ENCODE results near the gene SART3.

DNA sequence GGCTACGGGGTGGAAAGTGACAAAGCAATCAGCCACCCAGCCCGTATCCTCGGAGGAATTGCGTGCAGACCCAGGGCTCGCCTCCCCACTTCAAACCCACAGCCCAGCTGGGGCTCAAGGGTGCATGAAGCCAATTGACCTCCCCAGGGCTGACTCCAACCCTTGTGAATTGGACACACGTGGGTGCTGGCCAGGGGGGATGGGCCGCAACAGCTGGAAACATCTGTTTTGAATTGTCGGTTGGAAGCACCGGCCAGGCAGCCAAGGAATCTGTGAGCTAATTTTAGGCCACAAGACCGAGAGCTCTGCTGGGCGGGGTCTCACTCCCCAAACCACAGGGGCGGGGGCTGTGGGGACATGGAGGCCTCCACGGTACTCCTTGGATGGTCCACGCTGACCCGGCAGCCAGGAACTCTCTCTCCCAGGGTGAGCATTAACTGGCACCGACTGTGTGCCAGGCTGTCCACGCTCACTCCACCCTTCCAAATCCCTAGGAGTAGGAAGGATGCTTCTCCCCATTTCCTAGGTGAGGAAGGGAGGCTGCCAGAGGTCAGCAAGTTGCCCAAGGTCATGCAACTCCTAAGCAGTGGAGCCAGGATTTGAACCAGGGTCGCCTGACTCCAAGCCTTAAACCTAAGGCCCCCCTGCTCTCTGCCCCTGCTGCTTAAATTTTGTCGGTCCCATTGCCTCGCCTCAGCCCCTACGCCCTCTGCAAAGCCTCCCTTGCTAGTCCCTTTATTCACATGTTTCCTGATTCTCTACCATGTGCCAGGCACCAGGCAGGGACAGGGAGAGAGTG is 48.8 kb upstream of the SART3 start:
- TF ChIP-seq, protein P1, sequence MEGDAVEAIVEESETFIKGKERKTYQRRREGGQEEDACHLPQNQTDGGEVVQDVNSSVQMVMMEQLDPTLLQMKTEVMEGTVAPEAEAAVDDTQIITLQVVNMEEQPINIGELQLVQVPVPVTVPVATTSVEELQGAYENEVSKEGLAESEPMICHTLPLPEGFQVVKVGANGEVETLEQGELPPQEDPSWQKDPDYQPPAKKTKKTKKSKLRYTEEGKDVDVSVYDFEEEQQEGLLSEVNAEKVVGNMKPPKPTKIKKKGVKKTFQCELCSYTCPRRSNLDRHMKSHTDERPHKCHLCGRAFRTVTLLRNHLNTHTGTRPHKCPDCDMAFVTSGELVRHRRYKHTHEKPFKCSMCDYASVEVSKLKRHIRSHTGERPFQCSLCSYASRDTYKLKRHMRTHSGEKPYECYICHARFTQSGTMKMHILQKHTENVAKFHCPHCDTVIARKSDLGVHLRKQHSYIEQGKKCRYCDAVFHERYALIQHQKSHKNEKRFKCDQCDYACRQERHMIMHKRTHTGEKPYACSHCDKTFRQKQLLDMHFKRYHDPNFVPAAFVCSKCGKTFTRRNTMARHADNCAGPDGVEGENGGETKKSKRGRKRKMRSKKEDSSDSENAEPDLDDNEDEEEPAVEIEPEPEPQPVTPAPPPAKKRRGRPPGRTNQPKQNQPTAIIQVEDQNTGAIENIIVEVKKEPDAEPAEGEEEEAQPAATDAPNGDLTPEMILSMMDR (IDR thresholded peaks at IDR 0.05) = no peak
- TF ChIP-seq EZH2 (IDR thresholded peaks at IDR 0.05) (no peak), EZH2phosphoT487 (IDR thresholded peaks at IDR 0.05) (no peak)

All from neural progenitor cell (in vitro differentiated cells).